ENCODE data around the gene EIF2B5. TPM values are rescaled to one million over a fixed set of nuclear protein-coding genes. Genes with fewer than 3 reads are reported as not detected.

EIF2B5 gene
- total and polyA plus RNA-seq, 9 of the 15 experiments (the other 6 are each of a cell fraction or from before 2014, with no cell fraction given) = 19.1 to 92.4 (median 74.0) TPM

DNA sequence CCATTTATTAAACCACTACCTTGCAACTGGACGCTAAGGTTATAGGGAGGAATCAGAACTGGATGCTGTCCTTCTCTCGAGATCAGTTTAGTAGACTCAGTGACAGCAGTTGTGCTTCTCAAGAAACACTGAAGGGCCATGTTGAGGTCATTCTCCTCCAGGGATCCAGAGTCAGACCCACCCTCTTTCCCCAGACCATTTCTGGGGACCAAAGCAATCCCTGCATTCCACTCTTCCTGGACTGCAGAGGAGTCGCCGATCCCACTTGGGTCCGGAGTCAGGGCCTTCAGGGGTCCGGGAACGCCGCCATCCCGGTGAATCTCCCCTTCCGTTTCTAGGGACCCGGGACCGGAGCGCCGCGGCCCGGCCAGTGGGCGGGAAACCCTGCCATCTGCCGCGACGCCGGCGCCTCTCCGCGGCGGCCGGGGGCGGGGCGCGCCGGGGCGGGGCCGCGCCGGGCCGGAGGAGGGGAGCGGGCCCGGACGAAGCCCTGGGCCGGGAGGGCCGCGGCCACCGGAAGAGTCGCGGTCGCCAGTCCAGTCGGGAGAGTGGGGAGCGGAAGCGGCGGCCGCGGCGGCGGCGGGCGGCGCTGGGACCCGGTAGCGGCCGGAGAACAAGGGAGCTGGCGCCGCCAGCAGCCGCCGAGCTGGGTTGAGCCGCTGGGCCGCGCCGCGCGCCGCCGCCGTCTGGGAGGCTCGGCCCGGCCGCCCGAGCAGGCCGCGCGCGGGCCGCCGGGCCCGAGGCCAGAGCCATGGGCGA lies 19.9 kb downstream of the EIF2B5 start, which contains the start of gene DVL3 (continued):
- TF ChIP-seq U2AF1 (optimal IDR thresholded peaks at IDR 0.05; ENCODE audit: low read depth, low read length) (no peak), FOXM1 (IDR thresholded peaks at IDR 0.05; ENCODE audit: low read depth) (no peak), FOXM1 (CRISPR knock-in tag; IDR thresholded peaks at IDR 0.05; ENCODE audit: low read depth) (no peak), SMARCA4 (IDR thresholded peaks at IDR 0.05) (no peak), TCF7L2 (IDR thresholded peaks at IDR 0.05; ENCODE audit: low read depth, low read length) (no peak), MCM3 (IDR thresholded peaks at IDR 0.05) (no peak), ZNF586 (CRISPR knock-in tag; conservative IDR thresholded peaks at IDR 0.05) (no peak), KDM2B (CRISPR knock-in tag; IDR thresholded peaks at IDR 0.05) (no peak), RBFOX2 (IDR thresholded peaks at IDR 0.05; ENCODE audit: low read depth, low read length) (peak; percentile 63)
- TF ChIP-seq, protein P1, sequence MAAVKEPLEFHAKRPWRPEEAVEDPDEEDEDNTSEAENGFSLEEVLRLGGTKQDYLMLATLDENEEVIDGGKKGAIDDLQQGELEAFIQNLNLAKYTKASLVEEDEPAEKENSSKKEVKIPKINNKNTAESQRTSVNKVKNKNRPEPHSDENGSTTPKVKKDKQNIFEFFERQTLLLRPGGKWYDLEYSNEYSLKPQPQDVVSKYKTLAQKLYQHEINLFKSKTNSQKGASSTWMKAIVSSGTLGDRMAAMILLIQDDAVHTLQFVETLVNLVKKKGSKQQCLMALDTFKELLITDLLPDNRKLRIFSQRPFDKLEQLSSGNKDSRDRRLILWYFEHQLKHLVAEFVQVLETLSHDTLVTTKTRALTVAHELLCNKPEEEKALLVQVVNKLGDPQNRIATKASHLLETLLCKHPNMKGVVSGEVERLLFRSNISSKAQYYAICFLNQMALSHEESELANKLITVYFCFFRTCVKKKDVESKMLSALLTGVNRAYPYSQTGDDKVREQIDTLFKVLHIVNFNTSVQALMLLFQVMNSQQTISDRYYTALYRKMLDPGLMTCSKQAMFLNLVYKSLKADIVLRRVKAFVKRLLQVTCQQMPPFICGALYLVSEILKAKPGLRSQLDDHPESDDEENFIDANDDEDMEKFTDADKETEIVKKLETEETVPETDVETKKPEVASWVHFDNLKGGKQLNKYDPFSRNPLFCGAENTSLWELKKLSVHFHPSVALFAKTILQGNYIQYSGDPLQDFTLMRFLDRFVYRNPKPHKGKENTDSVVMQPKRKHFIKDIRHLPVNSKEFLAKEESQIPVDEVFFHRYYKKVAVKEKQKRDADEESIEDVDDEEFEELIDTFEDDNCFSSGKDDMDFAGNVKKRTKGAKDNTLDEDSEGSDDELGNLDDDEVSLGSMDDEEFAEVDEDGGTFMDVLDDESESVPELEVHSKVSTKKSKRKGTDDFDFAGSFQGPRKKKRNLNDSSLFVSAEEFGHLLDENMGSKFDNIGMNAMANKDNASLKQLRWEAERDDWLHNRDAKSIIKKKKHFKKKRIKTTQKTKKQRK (IDR thresholded peaks at IDR 0.05; ENCODE audit: borderline replicate concordance, low read depth, low read length) = no peak
- TF ChIP-seq, protein P2, sequence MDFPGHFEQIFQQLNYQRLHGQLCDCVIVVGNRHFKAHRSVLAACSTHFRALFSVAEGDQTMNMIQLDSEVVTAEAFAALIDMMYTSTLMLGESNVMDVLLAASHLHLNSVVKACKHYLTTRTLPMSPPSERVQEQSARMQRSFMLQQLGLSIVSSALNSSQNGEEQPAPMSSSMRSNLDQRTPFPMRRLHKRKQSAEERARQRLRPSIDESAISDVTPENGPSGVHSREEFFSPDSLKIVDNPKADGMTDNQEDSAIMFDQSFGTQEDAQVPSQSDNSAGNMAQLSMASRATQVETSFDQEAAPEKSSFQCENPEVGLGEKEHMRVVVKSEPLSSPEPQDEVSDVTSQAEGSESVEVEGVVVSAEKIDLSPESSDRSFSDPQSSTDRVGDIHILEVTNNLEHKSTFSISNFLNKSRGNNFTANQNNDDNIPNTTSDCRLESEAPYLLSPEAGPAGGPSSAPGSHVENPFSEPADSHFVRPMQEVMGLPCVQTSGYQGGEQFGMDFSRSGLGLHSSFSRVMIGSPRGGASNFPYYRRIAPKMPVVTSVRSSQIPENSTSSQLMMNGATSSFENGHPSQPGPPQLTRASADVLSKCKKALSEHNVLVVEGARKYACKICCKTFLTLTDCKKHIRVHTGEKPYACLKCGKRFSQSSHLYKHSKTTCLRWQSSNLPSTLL (IDR thresholded peaks at IDR 0.05) = peak; percentile 85
